ENCODE data around the gene ZNF655.
"Not testable (repeated sequence)": the region's sequence is repeated elsewhere in the genome, so short reads cannot be mapped to it uniquely, and the experiment has no call there.

GRCh38 chr7:99549545-99549944 is 8.9 kb upstream of the ZNF655 start:
- TF ChIP-seq POLR2A (IDR thresholded peaks at IDR 0.05; ENCODE audit: low read depth, low read length); CTCF (IDR thresholded peaks at IDR 0.05; ENCODE audit: extremely low read depth in 1 of 2, insufficient read depth in 1 of 2, low read depth in 1 of 2, low read length in 2 of 2); POLR2AphosphoS5 (IDR thresholded peaks at IDR 0.05; ENCODE audit: insufficient read depth, low read depth, low read length); EZH2 (IDR thresholded peaks at IDR 0.05; ENCODE audit: borderline replicate concordance, low read depth, low read length, severe bottlenecking); JUN (IDR thresholded peaks at IDR 0.05; ENCODE audit: borderline replicate concordance, insufficient read depth, insufficient read length, low read depth); MYC (IDR thresholded peaks at IDR 0.05; ENCODE audit: low read depth, low read length); MAX (IDR thresholded peaks at IDR 0.05; ENCODE audit: insufficient read depth, insufficient read length); FOS (IDR thresholded peaks at IDR 0.05; ENCODE audit: borderline replicate concordance, insufficient read depth, low read length): not testable (repeated sequence)

All from endothelial cell of umbilical vein (primary cell).